GM12891 (cell line): ENCODE measurements around the gene GCNT2.
"Not testable (repeated sequence)": the region's sequence is repeated elsewhere in the genome, so short reads cannot be mapped to it uniquely, and the experiment has no call there.

ENCODE experiments used
- PAX5 ChIP-seq: IDR thresholded peaks from 2 replicates; pipeline ENCODE4 v1.6.1; 2011; ENCODE audit warnings: low read length, moderate library complexity, mild to moderate bottlenecking; ENCODE audit not compliant: insufficient read depth, severe bottlenecking
- POLR2A ChIP-seq: IDR thresholded peaks from 2 replicates; pipeline ENCODE4 v1.6.1; 2011; ENCODE audit warnings: low read depth, low read length, control low read depth
- POLR2AphosphoS5 ChIP-seq: IDR thresholded peaks from 2 replicates; pipeline ENCODE4 v1.6.1; 2011; ENCODE audit warnings: low read depth, low read length, control low read depth
- POU2F2 ChIP-seq: IDR thresholded peaks from 2 replicates; pipeline ENCODE4 v1.6.1; 2011; ENCODE audit warnings: low read depth, mild to moderate bottlenecking, control low read depth, low read length, moderate library complexity
- SPI1 ChIP-seq: IDR thresholded peaks from 2 replicates; pipeline ENCODE4 v1.6.1; 2011; ENCODE audit warnings: low read depth, low read length, control low read depth
- TAF1 ChIP-seq: IDR thresholded peaks from 2 replicates; pipeline ENCODE4 v1.6.1; 2011; ENCODE audit warnings: low read depth, low read length, control low read depth

DNA sequence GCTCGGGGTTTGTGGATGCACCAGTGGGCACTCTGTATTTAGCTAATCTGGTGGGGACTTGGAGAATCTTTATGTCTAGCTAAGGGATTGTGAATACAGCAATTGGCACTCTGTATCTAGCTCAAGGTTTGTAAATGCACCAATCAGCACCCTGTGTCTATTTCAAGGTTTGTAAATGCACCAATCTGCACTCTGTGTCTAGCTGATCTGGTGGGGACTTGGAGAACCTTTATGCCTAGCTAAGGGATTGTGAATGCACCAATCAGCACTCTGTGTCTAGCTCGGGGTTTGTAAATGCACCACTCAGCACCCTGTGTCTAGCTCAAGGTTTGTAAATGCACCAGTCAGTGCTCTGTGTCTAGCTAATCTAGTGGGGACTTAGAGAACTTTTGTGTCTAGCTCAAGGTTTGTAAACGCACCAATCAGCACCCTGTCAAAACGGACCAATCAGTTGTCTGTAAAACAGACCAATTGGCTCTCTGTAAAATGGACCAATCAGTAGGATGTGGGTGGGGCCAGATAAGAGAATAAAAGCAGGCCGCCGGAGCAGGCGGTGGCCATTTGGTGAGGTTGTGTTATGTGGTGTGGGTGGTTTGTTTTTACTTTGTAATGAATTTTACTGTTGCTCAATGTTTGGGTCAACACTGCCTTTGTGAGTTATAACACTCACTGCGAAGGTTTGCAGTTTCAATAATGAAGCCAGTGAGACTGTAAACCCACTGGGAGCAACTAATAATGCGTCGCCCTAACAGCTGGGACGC lies 139.5 kb downstream of the GCNT2 start:
- not testable (repeated sequence) for TF ChIP-seq POLR2AphosphoS5, POLR2A, TAF1, POU2F2, SPI1, PAX5
